Common myeloid progenitor, CD34-positive (primary cell): ENCODE results near the gene CYP19A1.
A peak's percentile ranks its signal among the peaks of the same experiment; 100 is the strongest.

Source experiments
- CTCF ChIA-PET: fragments of 350-600 bp; sonication (Branson Sonifier 250); formaldehyde crosslinking; loops from one replicate; lab custom pipeline; 2021; ENCODE audit warnings: antibody characterized with exemption; lab: Charles Lee
- POLR2A ChIA-PET: fragments of 350-600 bp; sonication (Branson Sonifier 250); formaldehyde crosslinking; loops from one replicate; lab custom pipeline; 2021; ENCODE audit warnings: antibody characterized with exemption; lab: Charles Lee
- DNase-seq, 3 donors: peaks; one replicate each; pipeline versions ENCODE4 v3.0.0 to v3.0.0-alpha.2; 2013
- H3K27ac ChIP-seq, 2 experiments: 1 replicate in 1 of 2; 2 replicates in 1 of 2; pipeline ENCODE4 v1.7.0; 2013; ENCODE audit warnings: inconsistent platforms in 2 of 2, low read length in 2 of 2, mild to moderate bottlenecking in 2 of 2, low read depth in 1 of 2, moderate library complexity in 1 of 2; ENCODE audit not compliant: severe bottlenecking in 2 of 2, insufficient read depth in 1 of 2, poor library complexity in 1 of 2
- H3K27me3 ChIP-seq, 5 experiments: replicated peaks in 2 of 5; 1 replicate in 3 of 5; 2 replicates in 2 of 5; pipeline versions ENCODE4 v1.6.1 to v1.7.0; 2013; ENCODE audit warnings: low read length in 4 of 5, mild to moderate bottlenecking in 2 of 5, moderate library complexity in 2 of 5, inconsistent platforms in 1 of 5; ENCODE audit not compliant: insufficient read depth in 5 of 5, control insufficient read depth in 4 of 5
- H3K36me3 ChIP-seq, 4 experiments: 1 replicate in 2 of 4; 2 replicates in 2 of 4; pipeline versions ENCODE4 v1.6.1 to v1.7.0; 2013; ENCODE audit warnings: low read length in 3 of 4, control low read depth in 1 of 4, mild to moderate bottlenecking in 1 of 4; ENCODE audit not compliant: control insufficient read depth in 4 of 4, insufficient read depth in 4 of 4
- H3K4me1 ChIP-seq, 4 experiments: 1 replicate in 3 of 4; 2 replicates in 1 of 4; pipeline versions ENCODE4 v1.6.1 to v1.7.1; 2013; ENCODE audit warnings: low read length in 3 of 4, mild to moderate bottlenecking in 3 of 4, control low read depth in 1 of 4, inconsistent platforms in 1 of 4, moderate library complexity in 1 of 4; ENCODE audit not compliant: control insufficient read depth in 4 of 4, insufficient read depth in 4 of 4; ENCODE audit errors: control extremely low read depth in 1 of 4
- H3K4me3 ChIP-seq, 7 experiments: 1 replicate in 4 of 7; 2 replicates in 3 of 7; pipeline versions ENCODE4 v1.5.1 to v1.7.0; 2013; ENCODE audit warnings: mild to moderate bottlenecking in 7 of 7, low read length in 6 of 7, moderate library complexity in 6 of 7, inconsistent platforms in 2 of 7, low read depth in 2 of 7, control low read depth in 1 of 7; ENCODE audit not compliant: insufficient read depth in 4 of 7, control insufficient read depth in 1 of 7; ENCODE audit errors: extremely low read depth in 1 of 7
- H3K9me3 ChIP-seq, 5 experiments: 1 replicate in 4 of 5; 2 replicates in 1 of 5; pipeline versions ENCODE4 v1.6.1 to v1.7.1; 2013; ENCODE audit warnings: low read length in 4 of 5, mild to moderate bottlenecking in 2 of 5, inconsistent platforms in 1 of 5, low read depth in 1 of 5, moderate library complexity in 1 of 5; ENCODE audit not compliant: control insufficient read depth in 4 of 5, insufficient read depth in 2 of 5; ENCODE audit errors: control extremely low read depth in 1 of 5
- WGBS: methylation state at CpG from one replicate; pipeline ENCODE4 v1.1.5; 2013; ENCODE audit not compliant: insufficient coverage; 5-methylcytosine and 5-hydroxymethylcytosine counted together

The CYP19A1 gene

GRCh38 chr15:51341366-51342226 is 3.2 kb upstream of the CYP19A1 start, which contains the start of gene GLDN:
GLDN (plus strand) TSS chr15:51341655; CDS start chr15:51341685, 30 bp downstream.
- DNase-seq = peak in 2 of 3 donors; percentile 11 to 16
- Histone ChIP-seq H3K4me1 (peaks cover 0 to 12% (median 8%) of the 10 kb centered on the region in 4 experiments), H3K27me3 (peaks cover 0 to 39% (median 18%) of the 10 kb centered on the region in 5 experiments), H3K36me3 (no peaks in the 10 kb centered on the region), H3K27ac (no peak within 1 kb of the TSS), H3K9me3 (no peaks in the 10 kb centered on the region), H3K4me3 (peak within 1 kb of the TSS in 6 of 7 experiments; percentile 30 to 67 (median 43))
- ChIA-PET CTCF (no interaction called here), POLR2A (interaction anchor here (1.1 kb wide), 1 partner anchor 37 kb away, joined by 3 read pairs; no protein-coding TSS in a partner anchor)
- WGBS = 7% methylated on average over 56 of the region's 76 CpGs

DNA sequence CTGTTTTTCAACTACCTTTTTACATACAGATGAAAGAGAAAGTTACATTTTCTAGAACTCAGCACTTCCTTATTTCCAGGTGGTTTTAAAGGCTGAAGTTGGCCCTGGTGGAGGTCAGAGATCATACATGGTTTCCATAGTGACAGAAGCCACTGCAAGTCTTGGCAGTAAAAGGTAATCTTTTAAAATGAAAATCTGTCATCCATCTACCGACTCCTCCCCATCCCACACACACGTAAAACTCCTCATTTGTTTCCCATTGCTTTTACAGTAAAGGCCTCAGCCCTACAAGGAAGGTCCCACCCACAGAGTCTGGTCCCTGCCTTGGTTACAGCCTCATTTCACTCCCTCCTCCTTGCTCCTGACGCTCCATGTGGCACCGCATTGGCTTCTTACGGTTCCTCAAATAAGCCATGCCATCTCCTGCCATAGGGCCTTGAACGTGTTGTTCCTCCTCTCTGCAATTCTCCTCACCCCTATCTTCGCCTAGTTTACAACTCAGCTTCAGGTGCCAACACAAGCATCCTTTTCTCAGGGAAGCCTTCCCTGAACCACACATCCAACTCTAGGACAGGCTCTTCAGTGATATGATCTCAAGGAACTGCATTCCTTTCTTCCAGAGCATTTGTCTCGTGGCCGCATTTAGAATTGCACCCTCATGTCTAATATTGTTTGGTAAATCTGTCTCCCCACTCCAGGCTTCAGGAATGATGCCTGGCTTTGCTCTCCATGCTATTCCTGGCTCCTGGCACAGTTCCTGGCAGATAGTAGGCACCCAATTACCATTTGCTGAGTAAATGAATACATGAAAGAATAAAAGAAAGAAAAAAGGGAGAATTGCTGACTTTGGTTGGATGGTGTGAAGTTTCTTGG is 2.6 kb downstream of the CYP19A1 start:
- 98% methylated on average over 7 of the region's 9 CpGs for WGBS

DNA sequence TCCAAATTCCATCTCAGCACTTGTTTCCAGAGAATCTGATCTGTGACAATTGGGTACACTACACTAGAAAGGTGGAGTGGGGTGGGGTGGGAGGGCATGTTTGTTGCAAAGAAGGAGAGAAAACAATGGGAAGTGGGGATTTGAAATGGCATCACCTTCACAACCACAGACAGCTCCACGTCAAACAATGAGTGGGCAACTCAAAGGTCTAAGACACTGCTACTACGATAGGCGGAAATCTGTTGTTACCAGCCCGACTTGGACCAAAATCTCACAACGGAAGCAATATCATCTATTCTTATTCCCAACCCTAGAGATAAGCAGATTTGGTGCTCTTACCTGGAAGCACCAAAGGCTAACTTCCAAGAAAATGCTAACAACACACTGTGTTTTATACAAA is 3.3 kb downstream of the CYP19A1 start:
- H3K4me3 ChIP-seq = no peak overlapping the region
- no peak for DNase-seq
- no peaks in the 10 kb centered on the region for H3K9me3 ChIP-seq
- no peaks in the 10 kb centered on the region for H3K4me1 ChIP-seq
- H3K36me3 ChIP-seq = no peaks in the 10 kb centered on the region
- peaks cover 0 to 3% (median 1%) of the 10 kb centered on the region in 5 experiments for H3K27me3 ChIP-seq
- ChIA-PET CTCF (no interaction called here), POLR2A (no interaction called here)
- H3K27ac ChIP-seq = no peak overlapping the region
- 100% methylated on average over 4 of the region's 5 CpGs for WGBS

More for the DNA sequence above, 2.6 kb downstream of the CYP19A1 start:
- ChIA-PET POLR2A (interaction anchor here (0.6 kb wide), 1 partner anchor 381 kb away, joined by 3 read pairs; no protein-coding TSS in a partner anchor), CTCF (no interaction called here)
- H3K36me3 ChIP-seq = no peaks in the 10 kb centered on the region
- H3K27me3 ChIP-seq = peaks cover 0 to 10% (median 6%) of the 10 kb centered on the region in 5 experiments
- H3K4me3 ChIP-seq = no peak overlapping the region
- peak in 1 of 3 donors; percentile 14 for DNase-seq
- H3K9me3 ChIP-seq = no peaks in the 10 kb centered on the region
- no peaks in the 10 kb centered on the region for H3K4me1 ChIP-seq
- H3K27ac ChIP-seq = no peak overlapping the region

DNA sequence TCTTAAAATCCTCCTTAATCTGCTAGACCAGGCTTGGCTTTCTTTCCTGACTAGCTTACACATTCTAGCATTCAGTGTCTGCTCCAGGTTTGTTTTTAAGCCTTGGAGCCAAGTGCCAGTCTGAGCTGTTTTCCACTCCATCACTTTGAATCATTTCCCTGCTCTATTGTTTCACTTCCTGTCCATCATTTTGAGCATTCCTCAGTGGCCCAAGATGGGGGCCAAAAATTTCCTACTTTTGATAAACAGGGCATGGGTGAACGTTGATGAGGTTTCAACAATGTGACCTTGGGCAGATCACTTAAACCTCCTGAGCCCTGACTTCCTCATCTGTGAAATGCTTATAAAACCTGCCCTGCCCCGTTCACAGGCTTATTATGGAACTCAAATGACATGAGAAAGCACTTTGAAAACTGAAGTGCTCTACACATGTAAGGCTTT is 4.4 kb downstream of the CYP19A1 start:
- H3K9me3 ChIP-seq = no peaks in the 10 kb centered on the region
- no peak overlapping the region for H3K4me3 ChIP-seq
- ChIA-PET POLR2A (no interaction called here), CTCF (no interaction called here)
- WGBS = 0% methylated on average over 1 of the region's 2 CpGs
- peak in 1 of 3 donors; percentile 3 for DNase-seq
- no peaks in the 10 kb centered on the region for H3K36me3 ChIP-seq
- H3K27ac ChIP-seq = no peak overlapping the region
- no peaks in the 10 kb centered on the region for H3K27me3 ChIP-seq
- H3K4me1 ChIP-seq = no peaks in the 10 kb centered on the region

GRCh38 chr15:51333571-51333970 is 4.8 kb downstream of the CYP19A1 start:
- 96% methylated on average over 2 of the region's 2 CpGs for WGBS

DNA sequence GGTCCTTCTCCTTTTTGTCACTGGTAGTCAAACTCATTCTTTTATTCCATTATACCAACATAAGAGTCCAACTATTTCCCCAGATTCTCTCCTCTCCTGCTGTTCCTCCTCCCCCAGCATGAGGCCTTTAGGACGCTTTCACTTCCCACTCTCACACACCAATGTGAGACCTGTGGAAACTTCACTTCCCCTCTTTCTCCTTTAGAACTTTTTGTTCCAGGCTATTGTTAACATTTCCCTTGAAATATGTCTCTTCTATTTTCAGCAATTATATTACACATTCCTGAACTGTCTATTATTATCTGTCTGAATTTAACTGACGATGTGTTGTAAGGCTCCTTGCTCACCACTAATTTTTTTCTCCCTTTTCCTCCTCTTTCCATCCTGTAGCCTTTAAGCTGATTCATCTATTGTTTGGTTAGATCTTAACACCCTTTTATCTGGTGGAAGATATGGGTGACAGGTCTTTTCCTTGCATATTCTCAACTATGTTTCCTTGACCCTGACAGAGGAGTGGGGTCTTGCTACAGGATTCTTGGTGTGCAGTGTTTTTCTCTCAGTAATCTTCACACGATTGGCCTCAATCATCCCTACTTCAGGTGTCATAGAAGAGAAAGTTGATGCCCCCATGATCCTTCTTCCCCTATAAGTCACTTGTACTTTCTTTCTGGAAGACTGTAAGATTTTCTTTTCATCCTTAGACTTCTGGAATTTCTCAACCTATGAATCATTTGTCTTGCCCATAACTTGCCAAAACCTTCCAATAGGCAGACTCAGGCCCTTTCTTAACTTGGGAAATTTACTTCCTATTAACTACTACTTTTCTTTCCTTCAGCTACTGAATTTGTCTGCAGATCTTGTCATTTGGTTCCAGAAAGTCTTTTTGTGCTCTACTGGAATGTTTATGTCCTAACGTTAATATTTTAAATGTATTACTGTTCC is 5.9 kb downstream of the CYP19A1 start:
- ChIA-PET POLR2A (no interaction called here), CTCF (no interaction called here)
- peaks cover 0 to 2% (median 0%) of the 10 kb centered on the region in 5 experiments for H3K9me3 ChIP-seq
- no peaks in the 10 kb centered on the region for H3K36me3 ChIP-seq
- no peaks in the 10 kb centered on the region for H3K27me3 ChIP-seq
- no peaks in the 10 kb centered on the region for H3K4me1 ChIP-seq
- 92% methylated on average over 2 of the region's 4 CpGs for WGBS
- no peak for DNase-seq
- no peak overlapping the region for H3K4me3 ChIP-seq
- no peak overlapping the region for H3K27ac ChIP-seq

More at GRCh38 chr15:51333571-51333970, 4.8 kb downstream of the CYP19A1 start:
- Histone ChIP-seq H3K9me3 (peaks cover 0 to under 1% (median 0%) of the 10 kb centered on the region in 5 experiments), H3K27ac (no peak overlapping the region), H3K4me3 (no peak overlapping the region), H3K36me3 (no peaks in the 10 kb centered on the region), H3K4me1 (no peaks in the 10 kb centered on the region), H3K27me3 (no peaks in the 10 kb centered on the region)
- CTCF ChIA-PET = no interaction called here
- no peak for DNase-seq
- POLR2A ChIA-PET = no interaction called here
